ENCODE measurements around the gene TBC1D23.
"Not testable (repeated sequence)": the region's sequence is repeated elsewhere in the genome, so short reads cannot be mapped to it uniquely, and the experiment has no call there.

Gene TBC1D23

DNA sequence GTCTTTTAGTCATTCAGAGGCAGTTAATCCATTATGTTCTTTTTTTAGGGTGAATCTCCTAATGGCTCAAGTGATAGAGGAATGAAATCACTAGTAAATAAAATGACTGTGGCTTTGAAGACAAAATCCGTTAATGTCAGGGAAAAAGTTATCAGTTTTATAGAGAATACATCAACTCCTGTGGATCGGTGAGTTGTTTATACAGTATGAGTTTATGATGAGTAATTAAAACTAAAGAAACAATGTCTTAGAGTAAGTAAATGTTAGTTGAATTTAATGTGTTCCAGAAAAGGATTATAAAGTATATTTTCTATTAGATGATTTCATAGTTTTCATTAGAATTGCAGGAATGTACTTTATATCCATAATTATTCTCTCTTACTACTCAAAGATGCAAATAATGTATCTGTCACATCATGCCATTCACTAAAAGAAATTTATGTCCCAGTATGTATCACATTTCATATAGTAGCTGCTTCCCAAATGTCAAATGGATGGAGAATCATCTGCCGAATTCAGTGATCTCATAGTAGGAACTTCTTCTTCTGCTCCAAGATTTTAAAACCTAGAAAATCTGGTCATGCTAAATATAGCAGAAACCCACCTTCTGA lies 49.7 kb downstream of the TBC1D23 start:
- DNase-seq: no peak

DNA sequence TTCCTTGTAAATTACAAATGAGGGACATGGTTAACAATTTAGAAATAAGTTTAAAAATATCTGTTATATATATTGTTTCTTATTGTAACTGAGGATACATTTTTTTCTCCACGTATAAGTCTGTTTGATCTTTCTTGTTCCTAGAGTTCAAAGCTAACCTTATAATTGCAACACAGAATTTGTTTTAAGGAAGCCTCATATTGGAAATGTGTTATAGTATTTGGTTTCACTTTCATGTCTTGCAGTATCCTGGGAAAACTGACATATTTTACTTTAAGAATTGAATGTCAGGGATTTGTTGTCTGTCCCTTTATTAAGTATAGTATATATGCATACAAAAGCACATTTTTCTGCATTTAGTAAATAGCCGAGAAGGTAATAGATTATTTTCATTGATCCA lies 50.2 kb downstream of the TBC1D23 start:
- DNase-seq: no peak

DNA sequence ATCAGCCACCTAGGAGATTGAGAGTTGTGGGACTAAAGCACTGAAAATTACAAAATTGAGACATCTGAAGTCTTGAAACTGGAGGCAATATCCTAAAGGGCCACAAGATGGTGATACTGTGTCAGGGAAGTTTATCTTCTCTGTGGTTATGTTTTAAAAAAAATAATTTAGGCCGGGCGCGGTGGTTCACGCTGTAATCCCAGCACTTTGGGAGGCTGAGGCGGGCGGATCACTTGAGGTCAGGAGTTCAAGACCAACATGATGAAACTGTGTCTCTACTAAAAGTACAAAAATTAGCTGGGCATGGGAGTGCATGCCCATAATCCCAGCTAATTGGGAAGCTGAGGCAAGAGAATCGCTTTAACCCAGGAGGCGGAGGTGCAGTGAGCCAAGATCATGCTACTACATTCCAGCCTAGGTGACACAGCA lies 55.9 kb downstream of the TBC1D23 start:
- DNase-seq: no peak

DNA sequence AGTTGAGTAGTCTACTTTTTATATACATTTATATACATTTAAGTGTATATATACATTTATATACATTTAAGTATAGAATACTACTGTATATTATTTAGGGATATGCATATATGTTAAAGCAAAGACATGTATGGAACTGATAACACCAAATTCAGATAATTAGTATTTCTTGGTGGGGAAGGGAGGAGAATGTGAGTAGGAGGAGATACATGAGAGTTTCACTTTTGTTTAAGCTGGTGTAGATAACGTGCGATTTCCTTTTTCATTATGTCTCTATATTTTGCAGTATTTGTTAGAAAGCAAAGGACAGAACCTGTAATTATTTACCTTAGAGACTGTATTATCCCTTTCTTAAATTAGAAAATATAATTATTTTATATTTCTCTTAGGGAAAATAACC lies 57.1 kb downstream of the TBC1D23 start:
- DNase-seq: no peak

DNA sequence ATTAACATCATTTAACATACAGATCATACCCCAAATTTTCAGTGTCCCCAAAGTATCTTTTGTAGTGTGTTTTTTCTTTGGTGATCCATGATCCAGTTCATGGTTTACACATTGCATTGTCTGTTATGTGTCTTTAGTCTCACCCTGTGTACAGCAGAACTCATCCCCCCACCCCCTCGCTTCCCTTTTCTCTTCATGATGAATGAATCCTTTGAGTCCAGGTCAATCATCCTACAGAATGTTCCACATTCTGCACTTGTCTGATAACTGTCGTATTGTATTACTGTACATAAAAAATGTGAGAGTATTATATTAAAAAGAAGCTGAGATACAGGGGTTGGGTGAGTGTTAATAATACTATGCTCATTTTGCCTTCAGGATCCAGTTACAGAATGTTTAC lies 59.2 kb downstream of the TBC1D23 start:
- DNase-seq: no peak

DNA sequence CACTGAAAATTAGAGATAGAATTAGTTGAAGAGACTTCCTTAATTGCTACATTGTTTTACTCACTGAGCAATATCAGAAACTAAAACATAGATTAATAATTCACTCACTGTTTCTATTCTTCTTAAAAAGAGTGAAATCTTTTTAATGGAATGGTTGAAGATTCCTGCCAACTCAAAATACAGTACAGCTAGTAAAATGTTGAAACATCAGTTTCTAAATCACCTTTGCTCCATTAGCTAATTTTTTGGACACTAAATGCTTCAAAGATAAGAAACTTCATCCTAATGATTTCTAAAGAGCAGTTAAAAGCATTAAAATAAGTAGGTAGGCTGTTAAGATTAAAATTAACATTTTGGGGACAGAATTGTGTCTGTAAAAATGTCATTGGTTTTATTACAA lies 63.3 kb downstream of the TBC1D23 start:
- no peak for DNase-seq

DNA sequence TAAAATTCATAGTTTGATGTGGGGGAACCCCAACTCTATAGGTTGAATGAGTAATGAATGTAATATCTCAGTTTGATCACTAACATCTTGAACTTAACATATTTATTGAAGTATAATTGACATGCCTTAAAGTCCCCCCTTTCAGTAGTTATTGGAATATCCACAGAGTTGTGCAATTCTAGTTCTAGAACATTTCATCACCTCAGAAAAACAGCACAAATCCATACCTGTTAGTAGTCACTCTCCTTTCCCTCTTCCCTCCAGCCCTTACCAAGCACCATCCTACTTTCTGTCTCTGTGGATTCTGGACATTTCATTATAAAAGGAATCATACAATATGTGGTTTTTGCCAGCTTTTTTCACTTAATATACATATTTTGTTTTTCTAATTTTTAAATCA lies 65.0 kb downstream of the TBC1D23 start:
- no peak for DNase-seq

DNA sequence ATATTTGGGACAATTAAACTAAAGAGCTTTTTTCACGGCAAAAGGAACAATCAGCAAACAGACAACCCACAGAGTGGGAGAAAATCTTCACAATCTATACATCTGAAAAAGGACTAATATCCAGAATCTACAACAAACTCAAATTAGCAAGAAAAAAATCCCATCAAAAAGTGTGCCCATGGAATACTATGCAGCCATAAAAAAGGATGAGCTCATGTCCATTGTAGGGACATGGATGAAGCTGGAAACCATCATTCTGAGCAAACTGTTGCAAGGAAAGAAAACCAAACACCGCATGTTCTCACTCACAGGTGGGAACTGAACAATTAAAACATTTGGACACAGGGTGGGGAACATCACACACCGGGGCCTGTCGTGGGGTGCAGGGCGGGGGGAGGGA lies 66.6 kb downstream of the TBC1D23 start:
- DNase-seq: not testable (repeated sequence)

DNA sequence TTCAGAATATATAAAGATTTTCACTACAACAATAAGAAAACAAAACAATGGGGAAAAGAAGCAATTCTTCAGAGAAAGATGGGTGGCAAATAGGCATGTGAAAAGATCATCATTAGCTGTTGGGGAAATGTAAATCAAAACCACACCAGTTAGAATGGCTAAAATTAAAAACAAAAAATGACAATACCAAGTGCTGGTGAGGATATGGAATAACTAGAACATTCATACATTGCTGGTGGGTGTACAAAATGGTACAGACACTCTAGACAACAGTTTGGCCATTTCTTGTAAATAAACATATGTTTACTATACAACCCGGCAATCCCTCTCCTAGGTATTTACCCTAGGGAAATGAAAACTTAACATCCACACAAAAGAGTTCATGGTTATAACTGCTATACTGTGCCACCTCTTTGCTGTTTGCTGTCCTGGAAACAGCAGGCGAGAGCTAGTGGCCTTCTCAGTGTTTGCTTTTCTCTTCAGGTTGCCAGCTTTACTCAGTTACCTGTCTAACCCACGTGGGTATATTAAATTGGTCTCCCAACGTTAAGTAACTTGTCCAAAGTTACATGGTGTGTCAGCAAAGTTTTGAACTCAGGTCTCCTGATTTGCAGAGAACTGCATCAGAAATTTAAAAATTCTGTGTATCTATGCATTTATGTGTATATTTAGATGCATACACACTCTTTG lies 69.2 kb downstream of the TBC1D23 start:
- DNase-seq: no peak

DNA sequence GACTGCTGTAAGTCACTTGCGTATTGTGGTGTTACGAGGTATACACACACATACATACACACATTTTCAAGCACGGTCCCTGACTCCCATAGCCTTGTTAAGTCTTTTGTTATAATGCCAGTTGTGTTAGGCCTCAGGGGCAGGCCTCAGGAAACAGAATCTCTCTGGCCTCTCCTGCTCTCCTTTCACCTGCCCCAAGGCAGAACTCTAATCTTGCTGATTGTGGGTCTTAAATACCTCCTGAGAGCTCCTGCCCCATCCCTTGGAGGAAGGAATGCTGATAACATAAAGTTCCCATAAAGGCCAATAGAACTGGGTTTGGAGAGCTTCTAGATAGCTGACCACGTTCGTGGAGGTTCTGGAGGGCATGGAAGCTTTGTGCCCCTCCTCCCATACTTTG lies 69.9 kb downstream of the TBC1D23 start:
- no peak for DNase-seq

DNA sequence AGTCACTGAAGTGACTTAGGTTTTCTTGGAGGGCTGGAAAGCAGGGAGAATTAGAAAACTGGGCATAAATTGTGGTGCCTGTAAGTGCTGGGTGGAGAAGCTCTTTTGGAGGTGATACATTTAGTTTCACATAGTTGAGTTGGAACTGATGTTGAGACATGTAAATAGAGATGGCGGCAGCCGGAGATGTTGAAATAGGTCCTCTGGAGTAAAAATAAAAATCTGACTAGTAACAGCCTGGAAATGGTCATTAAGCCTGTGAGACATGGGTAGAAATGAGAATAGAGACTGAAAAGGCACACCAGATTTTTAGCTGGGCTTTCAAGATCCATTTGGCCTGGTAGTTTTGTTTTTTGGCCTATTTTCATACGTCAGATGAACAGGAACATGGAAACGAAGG lies 70.9 kb downstream of the TBC1D23 start:
- DNase-seq: no peak

DNA sequence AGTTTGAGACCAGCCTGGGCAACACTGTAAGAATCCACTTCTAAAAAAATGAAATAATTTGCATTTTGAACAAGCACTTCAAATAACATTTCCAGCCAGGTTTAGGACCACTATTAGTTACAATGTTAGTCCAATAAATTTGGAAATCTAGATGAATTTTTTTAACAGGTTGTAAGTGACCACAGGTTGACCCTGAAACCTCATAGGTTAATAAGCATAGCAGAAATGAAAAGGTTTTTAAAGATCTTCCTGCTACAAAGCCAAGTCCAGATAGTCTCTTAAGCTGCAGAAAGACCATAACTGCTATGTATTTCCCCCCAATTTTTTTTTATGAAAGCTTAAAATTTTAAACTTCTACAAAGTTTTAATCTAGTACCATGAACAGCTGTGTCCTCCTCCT lies 72.3 kb downstream of the TBC1D23 start:
- no peak for DNase-seq

DNA sequence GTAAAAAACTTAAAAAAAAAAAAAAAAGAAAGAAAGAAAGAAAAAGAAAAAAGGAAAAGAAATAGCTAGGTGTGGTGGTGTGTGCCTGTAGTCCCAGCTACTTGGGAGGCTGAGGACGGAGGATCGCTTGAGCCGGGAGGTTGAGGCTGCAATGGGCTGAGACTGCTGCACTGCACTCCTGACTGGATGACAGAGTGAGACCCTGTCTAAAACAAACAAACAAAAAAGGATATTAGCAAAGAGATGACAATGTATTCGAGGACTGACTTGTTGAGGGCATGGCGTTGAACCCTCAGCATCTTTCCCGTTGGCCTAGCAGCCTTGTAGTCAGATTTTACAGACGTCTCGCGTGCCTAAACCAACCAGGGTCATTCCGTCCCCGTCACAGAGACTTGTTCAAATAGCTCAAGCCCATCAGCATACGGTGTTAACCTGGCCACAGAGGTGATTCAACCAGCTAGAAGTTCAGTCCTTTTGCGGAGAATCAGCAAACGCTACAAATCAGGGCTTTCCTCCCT lies 73.2 kb downstream of the TBC1D23 start:
- DNase-seq: no peak

DNA sequence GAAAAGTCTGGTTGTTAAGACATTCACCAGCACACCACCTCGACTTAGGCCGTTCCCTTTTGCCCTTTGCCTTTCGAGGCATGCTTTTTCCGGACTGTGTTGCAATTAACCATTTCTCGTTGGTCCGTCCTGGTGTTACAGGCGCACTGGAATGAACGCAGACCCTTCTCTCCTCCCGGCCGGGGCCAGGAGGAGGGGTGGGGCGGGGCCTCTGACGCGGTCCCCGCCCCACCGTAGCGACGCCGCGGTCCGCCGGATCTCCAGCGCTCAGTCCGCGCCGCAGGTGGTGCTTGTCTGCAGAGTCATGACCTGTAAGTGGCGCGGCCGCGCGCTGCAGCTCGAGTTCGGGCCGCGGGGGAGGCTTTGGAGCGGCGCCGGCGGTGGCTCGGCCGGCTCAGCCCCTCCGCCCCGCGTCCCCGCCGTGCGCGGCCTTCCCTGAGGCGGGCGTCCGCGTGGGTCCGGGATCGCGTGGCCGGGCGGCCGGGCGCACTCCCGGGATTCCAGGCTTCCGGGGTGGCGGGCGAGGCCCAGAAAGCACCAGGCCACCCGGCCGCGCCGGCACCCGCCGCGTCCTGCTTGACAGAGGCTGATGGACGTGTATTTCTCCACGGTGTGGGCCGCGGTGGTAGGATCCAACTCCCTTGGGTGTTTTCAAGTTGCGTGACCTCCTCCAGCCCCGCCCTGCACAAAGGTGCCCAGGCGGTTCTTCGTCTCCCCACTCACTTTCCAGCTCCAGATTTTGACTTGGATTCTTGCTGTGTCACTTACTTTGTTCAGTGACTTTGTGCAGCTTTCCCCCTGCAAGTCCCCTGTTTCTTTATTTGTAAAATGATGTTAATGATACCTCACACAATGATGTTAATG lies 73.9 kb downstream of the TBC1D23 start, which contains the start of gene NIT2:
Gene NIT2, plus strand, starts transcription at position 270 of the 864 bp plus-strand sequence. Its CDS starts 35 bp downstream, at position 305.
- DNase-seq: peak; percentile 39

DNA sequence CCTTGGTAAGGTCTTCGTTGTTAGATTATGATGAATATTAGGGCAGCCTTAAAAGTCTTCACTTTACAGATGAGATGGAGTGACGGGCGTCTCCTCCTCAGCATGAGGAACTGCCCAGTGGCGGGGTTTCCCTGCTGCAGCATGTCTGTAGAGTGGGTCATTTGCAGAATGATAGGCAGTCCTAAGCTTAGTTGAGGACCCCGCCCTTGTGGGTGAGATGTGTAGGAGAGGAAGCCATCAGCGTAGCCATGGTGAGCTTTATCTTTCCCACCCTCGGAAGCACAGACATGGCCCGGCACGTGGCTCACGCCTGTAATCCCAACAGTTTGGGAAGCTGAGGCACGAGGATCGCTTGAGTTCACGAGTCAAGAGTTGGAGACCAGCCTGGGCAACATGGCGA lies 74.6 kb downstream of the TBC1D23 start:
- DNase-seq: no peak

DNA sequence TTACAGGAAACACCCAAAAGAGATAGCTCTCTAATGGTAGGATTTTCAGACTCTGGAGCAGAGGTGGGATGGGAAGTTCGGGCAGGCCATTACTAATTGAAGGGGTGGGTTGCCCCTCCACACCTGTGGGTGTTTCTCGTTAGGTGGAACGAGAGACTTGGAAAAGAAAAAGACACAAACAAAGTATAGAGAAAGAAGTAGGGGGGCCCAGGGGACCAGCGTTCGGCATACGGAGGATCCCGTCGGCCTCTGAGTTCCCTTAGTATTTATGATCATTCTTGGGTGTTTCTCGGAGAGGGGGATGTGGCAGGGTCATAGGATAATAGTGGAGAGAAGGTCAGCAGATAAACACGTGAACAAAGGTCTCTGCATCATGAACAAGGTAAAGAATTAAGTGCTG lies 75.4 kb downstream of the TBC1D23 start:
- not testable (repeated sequence) for DNase-seq

DNA sequence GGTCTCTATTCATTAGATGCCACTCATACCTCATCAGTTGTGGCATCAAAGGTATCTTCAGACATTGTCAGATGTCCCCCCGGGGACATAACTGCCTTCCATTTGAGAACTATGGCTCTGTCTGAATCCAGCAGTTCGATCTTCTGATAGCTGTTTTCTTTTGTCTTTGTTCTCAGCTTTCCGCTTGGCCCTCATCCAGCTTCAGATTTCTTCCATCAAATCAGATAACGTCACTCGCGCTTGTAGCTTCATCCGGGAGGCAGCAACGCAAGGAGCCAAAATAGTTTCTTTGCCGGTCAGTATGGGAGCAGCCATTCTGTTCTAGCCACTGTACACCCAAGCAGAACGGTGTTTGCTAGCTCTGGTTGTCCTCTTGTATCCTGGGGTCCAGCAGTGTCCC lies 78.1 kb downstream of the TBC1D23 start:
- DNase-seq: no peak

DNA sequence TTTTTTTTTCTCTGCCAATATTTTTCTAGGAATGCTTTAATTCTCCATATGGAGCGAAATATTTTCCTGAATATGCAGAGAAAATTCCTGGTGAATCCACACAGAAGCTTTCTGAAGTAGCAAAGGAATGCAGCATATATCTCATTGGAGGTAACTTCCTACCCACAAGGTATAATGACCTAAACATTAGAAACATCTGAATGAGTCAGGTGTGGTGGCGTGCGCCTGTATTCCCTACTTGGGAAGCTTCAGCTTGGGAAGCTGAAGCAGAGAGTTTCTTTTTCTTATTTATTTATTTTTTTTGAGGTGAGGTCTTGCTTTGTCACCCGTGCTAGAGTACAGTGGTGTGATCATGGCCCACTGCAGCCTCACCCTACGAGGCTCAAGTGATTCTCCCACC lies 79.0 kb downstream of the TBC1D23 start:
- DNase-seq: no peak

DNA sequence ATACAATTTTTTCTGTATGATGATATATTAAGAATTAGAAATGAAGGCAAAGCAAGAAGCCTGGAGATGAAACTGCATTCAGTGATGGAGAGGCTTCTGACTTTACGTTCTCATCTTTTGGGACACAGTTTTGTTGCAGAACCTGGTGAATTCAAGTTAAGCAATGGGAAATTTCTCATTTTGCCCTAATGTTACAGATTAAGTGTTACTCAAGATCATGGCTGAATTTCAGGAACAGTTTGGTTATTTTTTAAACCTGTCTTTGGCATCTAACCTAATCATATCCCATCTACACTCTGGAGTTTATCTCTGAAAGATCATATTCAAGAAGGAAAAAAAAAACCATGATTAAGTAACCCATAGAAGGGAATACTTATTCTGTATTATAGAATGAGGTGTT lies 79.7 kb downstream of the TBC1D23 start:
- DNase-seq: no peak

DNA sequence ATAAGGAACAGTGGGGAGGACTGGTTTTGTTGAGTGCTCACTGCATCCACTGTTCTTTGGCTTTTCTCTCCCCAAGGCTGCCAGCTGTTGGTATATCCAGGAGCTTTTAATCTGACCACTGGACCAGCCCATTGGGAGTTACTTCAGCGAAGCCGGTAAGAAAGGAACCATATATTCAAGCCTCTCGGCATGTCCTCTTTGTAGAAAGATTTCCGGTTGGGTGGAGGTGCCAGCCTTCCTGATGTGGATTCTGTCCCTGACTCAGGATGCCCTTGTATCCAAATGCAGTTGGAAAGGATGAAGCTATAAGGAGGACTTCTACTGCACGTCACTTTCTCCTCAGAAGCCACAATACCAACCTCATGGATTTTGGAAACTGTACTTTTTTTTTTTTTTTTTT lies 87.9 kb downstream of the TBC1D23 start:
- no peak for DNase-seq

DNA sequence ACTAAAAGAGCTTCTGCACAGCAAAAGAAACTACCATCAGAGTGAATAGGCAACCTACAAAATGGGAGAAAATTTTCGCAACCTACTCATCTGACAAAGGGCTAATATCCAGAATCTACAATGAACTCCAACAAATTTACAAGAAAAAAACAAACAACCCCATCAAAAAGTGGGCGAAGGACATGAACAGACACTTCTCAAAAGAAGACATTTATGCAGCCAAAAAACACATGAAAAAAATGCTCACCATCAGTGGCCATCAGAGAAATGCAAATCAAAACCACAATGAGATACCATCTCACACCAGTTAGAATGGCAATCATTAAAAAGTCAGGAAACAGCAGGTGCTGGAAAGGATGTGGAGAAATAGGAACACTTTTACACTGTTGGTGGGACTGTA lies 91.0 kb downstream of the TBC1D23 start:
- not testable (repeated sequence) for DNase-seq

DNA sequence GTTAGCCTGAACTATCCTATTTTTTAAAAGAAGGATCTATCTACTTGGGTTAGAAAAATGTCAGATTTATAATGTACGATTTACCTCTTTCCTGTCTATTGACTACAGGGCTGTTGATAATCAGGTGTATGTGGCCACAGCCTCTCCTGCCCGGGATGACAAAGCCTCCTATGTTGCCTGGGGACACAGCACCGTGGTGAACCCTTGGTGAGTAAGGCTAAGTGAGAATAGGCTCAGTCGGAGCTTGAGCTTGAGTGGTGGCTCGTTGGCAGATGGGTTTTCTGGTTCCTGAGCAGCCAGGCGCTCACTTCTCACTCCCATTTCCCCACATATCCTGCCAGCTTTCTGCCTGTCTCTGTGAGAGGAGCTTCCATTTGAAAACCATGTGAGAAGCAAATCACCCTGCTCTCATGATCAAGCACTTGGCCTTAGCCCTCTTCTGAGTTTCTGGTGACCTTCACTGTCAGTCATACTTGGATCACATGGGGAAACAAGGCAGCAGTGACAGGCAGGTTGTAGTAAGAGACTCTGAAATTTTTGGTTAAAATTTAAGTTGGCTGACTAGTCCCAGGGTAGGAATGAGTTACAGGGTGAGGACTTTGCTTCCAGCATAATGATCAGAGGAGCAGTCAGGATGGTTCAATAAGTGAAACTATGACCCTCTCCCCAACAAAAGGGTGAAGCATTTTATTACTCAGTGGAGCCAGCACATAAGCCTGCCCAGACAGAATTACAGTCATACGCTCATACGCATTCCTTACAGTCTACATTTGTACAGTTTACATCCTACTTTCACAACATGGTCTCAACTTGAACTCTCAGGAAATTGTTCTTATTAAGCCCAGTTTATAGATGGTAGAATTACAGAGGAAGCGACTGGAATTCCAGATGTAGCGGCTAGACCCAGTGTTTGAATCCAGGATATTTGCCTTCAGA lies 91.8 kb downstream of the TBC1D23 start:
- no peak for DNase-seq

DNA sequence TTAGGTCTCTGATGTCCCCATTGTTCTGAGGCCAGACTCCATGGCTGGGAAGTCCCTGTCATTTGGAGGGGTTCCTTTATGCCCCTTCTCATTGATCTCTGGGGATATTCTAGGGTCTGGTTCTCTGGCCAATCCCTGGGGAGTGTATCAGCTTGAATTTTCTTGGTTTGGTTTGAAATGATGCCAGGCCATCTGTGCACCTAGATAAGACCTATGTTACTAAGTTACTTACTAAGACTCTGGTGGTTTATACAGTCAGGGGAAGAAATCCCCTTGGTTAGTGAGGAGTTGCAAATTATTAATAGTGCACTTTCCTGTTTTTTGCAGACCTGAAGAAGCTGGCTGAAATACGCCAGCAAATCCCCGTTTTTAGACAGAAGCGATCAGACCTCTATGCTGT lies 94.1 kb downstream of the TBC1D23 start:
- DNase-seq: no peak

All from NCI-H526 treated with DMSO at 0.1 percent for 48 hours (cell line).